Measurements from ENCODE around the gene FAM72A. TPM values are rescaled to one million over a fixed set of nuclear protein-coding genes. Genes with fewer than 3 reads are reported as not detected.
"Not testable (repeated sequence)": the region's sequence is repeated elsewhere in the genome, so short reads cannot be mapped to it uniquely, and the experiment has no call there.

FAM72A gene
- total RNA-seq, 1 donor from 2014 or later: 27.6 TPM

DNA sequence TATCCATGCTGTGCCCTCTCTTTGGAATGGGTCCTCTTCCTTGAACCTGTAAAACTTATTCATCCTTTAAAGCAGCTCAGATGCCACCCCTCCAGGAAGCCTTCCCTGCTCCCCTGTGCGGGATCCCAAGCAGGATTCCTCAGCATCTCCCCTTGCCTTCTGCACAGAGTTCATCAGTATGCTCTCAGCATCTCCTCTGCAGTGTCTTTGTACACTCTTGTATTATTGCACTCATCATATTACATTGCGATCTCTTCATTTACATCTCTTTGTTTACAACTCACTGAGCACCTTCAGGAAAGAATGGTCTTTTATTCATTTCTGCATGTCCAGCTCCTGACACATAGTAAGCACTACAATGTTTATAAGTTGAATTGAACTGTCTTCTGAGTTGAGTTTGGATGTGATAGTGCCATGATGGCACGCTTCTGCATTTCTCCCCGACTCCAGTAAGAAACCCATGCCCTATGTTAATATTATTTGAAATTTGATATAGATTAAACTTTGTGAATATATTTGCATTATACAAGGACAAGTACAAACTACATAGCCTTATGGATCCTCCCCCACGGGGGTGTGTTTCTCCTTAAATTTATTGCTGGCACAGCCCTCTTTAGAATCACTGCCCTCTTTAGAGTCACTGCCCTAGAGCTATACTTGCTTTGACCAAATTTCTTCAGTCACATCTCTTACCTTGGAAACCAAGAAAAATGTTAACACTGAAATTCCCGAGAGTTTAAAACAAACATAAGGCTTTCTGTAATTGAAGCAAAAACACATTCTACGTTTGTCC is 13.2 kb upstream of the FAM72A start:
- intact Hi-C loops (cut with micrococcal nuclease): not testable (repeated sequence)

DNA sequence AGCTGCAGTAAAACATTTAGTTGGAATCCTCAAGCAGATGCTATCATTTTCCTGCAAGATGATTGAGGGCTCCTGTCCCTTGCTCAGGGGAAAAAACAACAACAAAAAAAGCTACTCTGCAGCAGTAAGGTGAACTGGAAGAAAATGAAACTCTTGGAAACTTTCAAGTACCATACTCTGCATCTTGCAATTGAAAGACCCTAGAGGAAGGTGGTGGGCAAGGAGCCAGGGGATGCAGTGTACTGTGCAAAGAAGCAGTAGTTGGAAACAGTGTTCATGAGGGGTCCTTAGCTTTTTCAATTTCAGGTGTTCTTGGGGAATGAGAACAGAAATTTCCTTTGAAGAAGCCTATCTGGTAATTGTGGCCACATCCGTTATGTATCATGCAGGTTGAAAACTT is 8.2 kb upstream of the FAM72A start:
- intact Hi-C loops (cut with micrococcal nuclease): not testable (repeated sequence)

DNA sequence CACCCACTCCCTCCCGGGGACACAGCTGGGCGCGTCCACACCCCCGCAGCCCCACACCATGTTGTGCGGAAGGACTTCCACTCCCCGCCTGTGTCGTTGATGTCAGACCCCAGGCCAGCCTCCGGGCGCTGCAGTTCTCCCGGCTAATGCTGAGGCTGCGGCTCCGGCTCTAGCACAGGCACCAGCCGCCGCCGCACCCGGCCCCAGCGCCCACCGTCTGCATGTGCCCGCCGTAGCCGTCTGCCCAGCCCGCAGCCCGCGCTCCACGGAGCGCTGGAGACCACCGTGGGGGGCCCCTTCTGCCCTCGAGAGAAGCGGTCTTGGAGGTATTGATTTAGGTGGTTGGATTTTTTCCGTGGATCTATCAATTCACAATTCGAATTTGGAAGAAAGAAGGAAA is 2.9 kb upstream of the FAM72A start:
- intact Hi-C loops (cut with micrococcal nuclease): not testable (repeated sequence)

DNA sequence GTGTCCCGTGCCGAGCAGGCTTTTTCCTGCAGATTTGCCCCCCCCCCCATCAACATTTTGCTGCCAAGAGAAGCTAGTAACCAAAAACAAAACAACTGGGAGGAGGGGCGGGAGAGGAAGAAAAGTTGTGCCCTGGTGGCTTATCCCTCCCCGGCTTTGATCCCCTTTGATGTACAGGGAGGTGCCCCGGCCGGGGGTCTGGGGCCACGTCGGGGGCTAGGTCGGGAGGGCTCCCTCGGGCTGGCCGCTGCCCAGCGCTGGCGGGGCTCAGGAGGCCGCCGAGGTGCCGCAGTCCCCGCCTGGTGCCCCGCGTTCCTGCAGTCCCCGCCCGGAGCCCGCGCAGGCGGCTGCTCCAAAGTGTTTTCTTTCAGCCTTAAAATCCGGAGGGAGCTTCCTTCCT is 2.2 kb upstream of the FAM72A start:
- intact Hi-C loops (cut with micrococcal nuclease): not testable (repeated sequence)

DNA sequence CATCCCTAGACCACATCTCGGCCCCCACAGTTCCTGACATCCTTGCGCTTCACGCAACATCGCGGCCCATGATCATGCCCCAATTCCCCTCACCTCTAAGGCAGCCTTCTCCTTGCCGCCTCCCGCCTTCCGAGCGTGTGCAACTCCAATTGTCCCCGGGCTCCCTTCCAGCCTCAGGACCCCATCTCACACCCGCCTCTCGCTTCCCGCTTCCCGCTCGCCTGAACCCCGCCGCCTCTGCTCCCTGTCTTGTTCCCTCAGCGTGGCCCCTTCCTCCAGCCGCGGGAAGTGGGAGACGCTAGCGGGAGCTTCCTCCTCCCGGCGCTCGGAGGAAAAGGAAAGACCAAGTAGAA is 1.5 kb upstream of the FAM72A start:
- intact Hi-C loops (cut with micrococcal nuclease): not testable (repeated sequence)

DNA sequence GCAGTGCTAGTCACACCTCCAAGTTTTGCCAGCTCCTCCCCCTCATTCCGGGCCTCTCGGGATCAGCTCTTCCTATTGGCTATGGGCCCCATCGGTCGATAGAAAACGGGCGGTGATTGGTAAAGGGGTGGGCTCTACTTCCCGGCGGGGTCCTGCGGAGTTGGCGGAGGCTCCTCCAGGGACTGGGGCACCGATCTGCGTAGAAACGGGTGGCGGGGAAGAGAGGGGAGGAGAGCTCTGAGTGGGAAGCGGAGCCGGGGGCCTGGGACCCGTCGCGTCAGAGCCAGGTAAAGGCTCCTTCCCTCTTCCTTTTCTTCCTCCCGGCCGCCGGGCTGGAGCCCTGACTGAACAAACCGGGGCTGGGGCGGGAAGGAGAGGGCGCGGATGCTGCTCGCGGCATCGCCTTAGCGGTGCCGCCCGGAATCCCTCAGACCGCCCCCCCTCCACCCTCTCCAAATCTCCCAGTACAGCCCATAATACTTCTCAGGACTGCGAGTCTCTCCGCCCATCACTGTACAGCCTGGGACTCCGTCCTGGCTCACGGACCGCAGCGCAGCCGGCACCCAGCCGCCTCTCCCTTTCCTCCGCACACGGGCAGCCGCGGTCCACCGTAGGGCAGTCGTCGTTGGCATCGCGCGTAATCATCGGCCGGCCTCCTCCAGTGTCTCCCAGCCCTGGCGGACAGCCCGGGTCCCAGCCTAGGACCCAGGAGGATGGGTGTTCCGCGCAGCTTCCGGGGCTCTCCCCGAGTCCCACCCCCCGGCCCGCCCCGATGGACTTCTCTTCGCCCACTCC is 922 bp upstream of the FAM72A start, which contains the start of gene SRGAP2:
TSS of gene SRGAP2 (plus strand) at position 178 of the 795 bp plus-strand sequence. CDS start 2,430 bp downstream, outside the sequence.
- intact Hi-C loops (cut with micrococcal nuclease): not testable (repeated sequence)

DNA sequence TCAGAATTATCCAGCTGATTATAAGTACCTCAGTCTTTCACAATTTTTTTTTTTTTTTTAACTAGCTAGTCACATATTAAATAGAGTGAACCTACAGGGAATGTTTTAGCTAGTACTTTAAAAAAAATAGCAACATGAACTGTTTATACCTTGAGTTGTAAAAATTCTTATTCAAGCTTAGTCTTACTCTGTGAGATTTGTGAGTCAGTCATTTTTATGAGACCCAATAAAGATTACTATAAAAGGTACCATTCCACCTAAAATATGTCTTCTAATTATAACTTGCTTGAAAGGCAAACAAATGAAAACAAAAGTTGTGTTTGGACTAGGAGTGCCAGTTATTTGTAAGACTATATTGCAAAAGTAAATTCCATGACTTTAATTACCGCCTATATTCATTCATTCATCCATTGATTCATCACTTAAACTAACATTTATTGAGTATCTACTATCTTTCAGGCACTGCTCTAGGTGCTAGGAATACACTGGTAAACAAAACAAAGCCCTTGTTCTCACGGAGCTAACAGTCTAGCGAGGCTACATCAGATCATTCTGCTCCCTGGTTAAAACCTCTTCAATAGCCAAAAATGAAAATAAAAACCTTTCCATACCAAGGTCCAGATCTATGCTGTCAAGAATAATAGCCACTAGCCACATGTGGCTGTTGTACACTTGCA is 5.8 kb downstream of the FAM72A start:
- intact Hi-C loops (cut with micrococcal nuclease): not testable (repeated sequence)

DNA sequence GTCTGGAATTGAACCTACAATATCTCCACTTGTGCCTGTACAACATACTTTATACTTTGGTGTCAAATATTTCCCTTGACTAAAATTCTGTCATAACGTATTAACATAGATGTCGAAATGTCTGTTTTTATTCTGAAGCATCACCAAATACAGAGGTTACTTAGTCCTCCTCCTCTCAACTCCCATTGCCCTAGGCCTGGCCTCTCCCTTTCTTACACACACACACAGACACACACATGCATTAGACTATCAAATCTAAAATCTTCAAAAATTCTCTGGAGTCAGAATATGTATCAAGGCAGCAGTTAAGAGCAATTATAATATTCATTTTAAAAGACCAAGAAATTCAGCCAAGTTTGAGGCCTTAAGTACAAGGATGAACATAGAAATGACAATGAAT is 7.5 kb downstream of the FAM72A start:
- intact Hi-C loops (cut with micrococcal nuclease): not testable (repeated sequence)

DNA sequence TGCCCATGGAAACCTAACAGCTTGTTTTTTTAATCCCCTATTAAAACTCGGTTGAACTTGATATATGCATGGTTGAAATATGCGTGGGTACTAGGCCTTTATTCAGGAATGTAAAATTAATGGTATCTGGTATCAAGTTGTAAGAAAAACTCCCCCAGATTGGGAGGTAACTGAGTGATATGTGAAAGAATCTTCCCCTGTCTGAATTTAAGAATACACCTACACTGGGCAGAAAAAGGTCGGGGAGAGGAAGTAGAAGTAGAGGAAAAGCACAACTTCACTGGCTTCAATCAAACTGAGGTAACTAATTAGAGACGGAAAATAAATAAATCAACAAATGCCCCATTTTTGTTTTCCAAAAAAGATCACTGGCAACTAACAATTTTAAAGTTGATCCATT is 15.8 kb downstream of the FAM72A start:
- intact Hi-C loops (cut with micrococcal nuclease): not testable (repeated sequence)

DNA sequence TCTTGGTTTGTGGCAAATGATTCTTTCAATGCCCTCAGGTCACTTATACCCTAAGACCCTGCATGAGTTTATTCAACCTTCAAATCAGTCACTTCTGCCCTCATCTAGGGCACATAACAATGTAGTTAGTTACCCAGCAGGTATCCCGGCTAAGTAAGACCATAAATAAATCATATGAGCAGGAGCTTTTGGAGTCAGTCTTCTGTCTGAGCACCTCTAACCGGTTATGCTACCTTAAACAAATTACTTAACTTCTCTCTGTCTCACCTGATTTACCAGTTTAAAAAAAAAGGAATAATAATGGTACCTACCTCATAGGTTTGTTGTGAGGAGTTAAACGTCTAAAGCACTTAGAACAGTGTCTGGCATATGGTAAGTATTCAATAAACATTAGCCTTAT is 16.9 kb downstream of the FAM72A start:
- intact Hi-C loops (cut with micrococcal nuclease): not testable (repeated sequence)

DNA sequence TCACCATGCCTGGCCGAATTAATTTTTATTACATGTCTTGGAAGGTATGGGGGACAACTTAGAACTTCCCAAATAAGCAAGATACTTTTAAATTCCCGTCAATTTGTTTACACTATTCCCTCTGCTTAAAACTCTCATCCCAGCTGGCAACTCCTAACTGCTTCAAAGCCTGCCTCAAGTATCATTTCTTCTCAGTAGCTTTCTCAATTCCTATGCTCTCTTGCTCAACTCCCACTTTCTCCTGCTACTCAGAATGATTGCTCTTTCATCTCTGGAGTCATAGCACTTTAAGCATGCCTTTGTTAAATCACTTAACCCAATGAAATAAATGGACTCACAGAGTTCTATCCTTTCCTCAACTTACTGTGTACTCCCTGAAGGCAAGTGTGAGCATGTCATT is 18.9 kb downstream of the FAM72A start:
- intact Hi-C loops (cut with micrococcal nuclease): not testable (repeated sequence)

DNA sequence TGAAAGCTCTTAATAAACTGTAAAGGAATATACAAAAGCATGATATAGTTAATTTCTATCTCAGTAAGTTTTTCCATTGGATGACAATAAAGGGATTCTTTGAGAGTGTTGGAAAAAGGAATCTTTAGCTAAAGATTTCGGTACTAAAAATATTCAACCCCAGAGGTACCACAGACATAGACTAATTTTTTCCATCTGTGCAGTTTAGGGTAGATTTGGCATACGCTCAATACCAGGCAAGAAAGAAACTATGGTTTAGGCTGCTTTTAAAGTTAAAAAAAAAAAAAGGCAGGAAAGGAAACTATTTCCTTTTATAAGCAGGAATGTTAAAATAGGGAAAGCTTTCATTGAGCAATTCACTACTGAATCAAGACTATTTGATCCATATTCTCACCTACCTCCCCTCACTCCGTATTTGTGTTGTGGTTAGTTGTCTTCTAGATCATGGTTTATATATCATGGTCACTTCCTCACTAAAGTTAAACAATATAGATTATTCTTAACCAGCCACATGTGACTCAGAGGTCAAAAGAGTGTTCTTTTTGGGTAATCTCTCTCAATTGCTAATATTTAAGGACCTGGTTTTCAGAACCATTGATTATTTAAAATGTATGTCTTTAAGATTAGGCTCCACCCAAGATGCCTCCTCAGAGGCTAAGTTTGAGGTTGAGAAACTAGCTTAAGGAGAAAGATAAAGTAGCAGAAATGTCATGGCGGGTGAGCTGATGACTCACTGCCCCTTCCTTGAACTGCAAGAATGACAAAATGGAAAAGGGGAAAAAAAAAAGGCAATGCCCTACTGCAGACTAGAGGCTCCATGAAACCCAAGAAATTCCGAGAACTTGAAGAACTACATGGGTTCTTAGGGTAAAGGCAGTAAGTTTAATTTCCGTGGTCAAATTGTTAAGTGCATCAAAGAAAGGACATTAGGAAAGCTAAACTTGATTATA is 20.0 kb downstream of the FAM72A start:
- intact Hi-C loops (cut with micrococcal nuclease): not testable (repeated sequence)

DNA sequence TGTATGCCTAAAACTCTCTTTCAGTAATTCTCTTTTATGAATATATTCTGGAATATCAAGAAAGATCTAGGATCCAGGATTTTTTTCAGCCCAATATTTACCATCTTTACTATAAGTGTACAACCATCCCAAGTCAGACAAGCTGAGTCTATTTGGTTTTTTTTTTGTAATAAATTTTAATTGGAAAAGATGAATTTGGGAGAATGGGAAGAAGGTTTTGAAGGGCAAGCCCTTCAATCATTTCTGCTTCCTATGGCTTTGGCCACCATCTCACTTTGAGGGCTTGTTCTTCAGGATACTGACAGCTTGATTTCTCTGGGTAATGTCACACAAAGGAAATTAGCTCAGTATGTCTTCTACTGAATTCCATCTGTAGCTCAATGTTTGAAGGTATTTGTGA is 23.0 kb downstream of the FAM72A start:
- intact Hi-C loops (cut with micrococcal nuclease): not testable (repeated sequence)

DNA sequence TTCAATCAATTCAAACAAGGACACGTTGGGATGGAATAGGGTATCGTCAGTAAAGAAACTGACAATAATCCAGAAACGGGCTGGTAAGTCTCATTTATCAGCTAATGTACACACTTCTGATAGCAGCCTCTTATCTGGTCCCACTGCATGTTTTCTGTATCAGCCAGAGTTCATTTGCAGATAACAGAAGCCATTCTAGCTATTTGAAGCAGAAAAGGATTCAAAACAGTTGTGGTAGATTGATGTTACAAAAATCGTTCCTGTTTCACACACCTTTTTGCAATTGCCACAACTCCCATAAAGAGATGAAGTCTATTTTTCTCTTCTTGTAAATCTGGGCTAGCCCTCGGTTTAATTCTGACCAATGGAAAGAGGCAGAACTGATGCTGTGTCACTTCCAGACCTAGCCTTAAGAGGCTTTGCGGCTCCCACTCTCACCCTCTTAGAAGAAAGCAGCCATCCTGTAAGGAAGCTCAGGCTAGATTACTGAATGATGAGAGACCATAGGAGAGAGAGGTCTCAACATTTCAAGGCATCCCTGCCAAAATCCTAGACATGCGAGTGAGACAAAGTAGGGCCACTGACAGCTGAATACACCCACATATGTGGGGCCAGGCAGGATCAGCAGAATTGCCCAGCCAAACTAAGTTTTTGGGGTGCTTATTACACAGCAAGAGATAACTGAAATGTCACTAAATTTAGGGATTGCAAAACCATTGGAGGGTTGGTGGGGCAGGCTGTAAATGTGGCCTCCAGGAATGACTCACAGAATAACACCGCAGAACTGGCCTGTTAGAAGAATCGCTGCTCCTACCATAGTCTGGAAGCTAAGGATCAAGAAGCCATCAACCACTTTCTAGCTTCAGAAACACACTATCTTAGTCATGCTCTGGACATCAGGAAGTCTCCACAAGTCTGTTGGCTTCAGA is 24.3 kb downstream of the FAM72A start:
- intact Hi-C loops (cut with micrococcal nuclease): not testable (repeated sequence)

DNA sequence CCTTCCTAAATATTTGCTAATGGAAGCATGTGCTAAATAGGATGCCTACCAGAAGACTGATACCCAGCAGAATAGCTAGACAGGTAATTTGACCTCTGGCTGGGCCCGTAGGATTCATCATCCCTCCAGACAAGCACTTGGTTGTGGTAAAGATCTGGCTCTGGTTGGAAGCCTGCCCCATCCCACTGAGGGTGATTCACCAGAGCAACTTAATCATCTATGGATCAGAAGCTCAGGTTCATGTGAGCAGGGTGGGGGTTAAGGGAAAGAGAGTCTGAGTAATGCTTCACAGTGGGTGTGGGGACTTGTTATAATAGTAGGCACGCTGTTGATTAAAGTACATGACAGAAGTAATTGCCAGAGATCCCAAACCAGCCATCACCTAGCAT is 26.5 kb downstream of the FAM72A start:
- intact Hi-C loops (cut with micrococcal nuclease): not testable (repeated sequence)

DNA sequence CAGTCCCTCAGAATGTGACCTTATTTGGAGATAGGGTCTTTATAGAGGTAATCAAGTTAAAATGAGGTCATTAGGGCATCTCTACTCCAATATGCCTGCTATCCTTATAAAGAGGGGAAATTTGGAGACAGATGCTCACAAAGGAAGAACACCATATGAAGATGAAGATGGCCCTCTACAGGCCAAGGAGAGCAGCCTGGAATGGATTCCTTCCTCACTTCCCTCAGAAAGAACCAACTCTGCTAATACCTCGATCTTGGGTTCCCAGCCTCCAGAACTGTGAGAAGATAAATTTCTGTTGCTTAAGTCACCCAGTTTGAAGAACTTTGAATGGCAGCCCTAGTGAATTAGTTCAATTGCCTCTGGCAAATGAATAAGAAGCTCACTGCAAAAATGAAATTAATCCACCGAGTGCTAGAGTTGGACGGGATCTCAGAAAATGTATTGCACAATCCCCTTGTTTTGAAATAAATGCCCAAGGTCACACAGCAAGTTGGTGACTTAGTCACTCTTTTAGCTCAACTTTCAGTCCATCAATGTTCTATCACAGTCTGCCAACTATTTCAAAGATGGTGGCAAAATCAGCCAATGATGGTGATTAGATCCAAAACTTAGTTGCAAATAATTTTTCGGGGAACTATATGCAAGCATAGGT is 27.1 kb downstream of the FAM72A start:
- intact Hi-C loops (cut with micrococcal nuclease): not testable (repeated sequence)

DNA sequence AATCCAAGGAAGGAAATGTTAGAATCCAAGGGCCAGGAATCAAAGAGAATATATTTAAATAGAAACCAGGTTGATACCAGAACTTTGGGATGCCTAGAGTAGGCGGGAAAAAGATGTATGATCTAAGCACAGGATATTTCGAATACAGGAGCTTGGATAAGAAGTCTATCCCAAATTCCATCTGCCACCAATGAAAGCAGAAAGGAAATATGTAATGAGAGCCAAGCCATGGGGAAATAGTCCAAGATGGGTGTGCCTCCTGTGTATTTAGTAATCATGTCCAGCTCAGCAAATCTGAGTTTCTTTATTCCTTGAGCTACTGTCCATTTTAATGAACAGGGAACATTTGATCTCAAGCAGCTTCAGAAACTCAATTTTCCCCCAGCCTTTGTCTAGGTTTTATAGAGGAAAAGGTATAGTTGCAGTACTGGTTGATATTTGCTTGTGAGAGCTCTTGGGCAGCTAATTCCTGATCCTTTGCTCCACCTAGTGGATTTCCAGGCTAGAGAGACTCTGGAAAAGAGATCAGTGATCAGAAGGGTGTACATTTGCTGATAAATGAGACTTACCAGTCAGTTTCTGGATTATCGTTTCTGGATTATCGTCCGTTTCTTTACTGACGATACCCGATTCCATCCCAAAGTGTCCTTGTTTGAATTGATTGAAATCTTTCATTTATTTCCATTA is 28.3 kb downstream of the FAM72A start:
- intact Hi-C loops (cut with micrococcal nuclease): not testable (repeated sequence)

DNA sequence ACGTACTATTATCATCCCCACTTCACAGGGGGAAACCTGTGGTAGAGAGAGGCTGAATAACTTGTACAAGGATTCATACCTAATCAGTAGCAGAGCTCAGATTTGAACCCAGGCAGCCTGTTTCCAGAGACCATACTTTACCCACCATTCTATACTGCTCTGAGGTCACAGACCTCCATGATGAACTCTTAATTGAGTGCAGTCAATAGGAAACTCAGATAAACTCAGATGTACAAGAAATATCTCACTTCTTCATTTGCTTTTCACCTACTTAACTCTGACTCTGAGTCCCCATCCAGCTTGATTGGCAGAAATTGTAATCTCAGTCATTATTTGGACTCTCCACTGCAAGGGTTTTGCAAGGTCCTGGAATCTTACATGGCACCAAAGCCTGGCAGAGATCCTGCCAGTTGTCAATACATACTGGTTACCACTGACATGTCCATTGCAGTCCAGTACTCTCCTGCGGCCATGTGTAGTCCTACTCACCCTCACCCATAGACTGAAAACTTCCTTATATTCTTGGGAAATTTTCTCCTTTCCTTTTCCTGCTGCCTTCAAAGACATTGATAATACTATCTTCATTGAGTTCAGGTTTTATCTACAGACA is 29.4 kb downstream of the FAM72A start:
- intact Hi-C loops (cut with micrococcal nuclease): not testable (repeated sequence)
